Pulmonary artery endothelial cell (primary cell): Measurements from ENCODE around the gene TMEM26. TPM values are rescaled to one million over a fixed set of nuclear protein-coding genes. Genes with fewer than 3 reads are reported as not detected.
A peak's percentile ranks its signal among the peaks of the same experiment; 100 is the strongest.

Source experiments
- DNase-seq: peaks from one replicate; pipeline ENCODE4 v3.0.0-alpha.2; 2011; ENCODE audit warnings: low read depth, low spot score
- total RNA-seq: library from RNA; depleted of rRNA; stranded (reverse); fragments of >200 nt; gene quantifications from 2 replicates; pipeline ENCODE4 v1.2.3, GENCODE V29; 2014

TMEM26 gene
- total RNA-seq, result 0.14 and 0.26 TPM in 2 replicates

DNA sequence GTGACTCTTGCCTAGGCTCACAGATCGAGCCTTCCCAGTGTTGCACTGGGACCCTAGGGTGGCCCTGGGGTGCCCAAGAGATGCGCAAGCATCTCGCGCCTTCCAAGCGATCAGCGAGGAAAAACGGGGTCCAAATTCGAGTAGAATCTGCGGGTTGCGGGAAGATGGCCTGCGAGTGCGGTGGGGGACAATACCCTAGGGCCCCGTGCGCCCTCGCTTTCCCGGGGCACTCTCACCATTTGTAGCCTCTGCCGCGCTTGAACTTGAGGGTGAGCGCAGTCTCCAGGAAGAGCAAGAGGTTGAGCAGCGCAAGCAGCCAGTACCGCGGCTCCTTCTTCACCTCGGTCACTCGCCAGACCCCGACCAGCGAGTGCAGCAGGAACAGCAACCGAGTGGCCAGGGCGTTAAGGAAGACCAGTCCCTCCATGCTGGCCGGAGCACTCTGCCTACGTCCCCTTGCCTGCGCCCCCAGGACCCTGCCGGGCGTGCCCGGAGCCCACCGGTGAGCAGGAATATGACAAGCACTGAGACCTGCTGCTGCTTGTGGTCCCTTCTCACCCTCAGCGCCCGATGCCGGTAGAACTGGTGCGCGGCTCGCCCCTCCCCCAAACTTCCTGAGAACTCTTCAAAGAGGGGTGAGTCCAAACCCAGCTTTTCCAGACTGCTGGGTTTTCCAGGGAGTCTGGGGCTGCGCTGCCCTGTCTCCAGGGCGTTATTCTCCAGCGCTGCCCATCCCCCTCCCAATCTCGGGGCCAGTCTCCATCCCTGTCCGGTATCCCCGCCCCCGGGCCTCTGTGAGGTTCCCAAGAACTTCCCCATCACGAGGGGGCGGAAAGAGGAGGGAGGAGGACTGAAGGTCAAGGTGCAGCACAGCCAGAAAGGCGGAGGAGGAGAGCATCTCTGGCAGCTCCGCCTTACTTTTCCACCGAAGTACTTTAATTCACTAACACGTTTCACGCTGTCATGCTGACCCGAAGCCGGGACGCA, at the start of gene TMEM26:
TSS of gene TMEM26 (minus strand) at position 727 of the 987 bp plus-strand sequence. CDS start at position 427, 300 bp downstream.
- no peak for DNase-seq

DNA sequence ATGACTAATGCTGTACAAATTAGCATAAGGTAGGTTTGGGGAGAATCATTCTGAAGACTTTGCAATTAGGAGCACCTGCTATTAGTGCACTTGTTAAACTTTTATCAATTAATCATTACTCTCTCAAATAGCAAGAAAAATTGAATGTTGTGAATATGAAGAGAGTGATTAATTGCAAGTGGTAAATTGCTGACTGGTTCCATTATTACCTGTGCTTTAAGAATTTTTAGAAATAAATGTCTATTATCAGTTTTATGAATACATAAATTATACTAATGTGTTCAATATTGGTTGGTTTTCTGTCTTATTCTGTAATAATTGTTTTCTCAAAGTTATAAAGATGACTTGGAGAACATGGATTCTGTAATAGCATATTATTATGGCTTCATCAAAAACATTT, 47.3 kb upstream of the TMEM26 start:
- DNase-seq, result no peak

DNA sequence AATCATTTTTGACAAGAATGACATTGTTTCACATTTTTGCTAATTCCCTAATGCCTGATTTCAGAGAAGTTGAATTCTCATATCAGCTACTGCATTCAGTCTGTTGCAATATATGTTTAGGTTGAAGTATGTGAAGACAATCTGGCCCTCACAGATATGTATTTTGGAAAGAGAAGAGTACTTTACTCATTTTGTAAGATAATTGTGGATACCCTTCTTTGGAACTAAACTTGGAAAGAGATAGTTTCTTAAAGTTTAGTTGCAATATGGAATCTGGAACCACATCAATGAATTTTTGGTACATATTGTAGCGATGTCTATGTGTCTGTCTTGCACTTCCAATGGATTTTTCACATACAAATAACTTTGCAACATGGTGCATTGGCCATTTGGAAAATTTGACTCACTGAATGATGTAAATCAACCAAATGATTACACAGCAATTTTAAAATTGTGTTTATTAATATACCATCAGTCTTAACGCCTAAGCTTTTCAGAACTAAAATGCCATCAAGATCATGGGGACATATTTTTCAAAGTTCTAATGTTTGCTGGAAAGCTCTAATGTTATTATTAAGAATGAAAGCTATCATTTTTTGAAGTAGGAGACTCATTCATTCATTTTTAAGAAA, 39.3 kb upstream of the TMEM26 start:
- no peak for DNase-seq

DNA sequence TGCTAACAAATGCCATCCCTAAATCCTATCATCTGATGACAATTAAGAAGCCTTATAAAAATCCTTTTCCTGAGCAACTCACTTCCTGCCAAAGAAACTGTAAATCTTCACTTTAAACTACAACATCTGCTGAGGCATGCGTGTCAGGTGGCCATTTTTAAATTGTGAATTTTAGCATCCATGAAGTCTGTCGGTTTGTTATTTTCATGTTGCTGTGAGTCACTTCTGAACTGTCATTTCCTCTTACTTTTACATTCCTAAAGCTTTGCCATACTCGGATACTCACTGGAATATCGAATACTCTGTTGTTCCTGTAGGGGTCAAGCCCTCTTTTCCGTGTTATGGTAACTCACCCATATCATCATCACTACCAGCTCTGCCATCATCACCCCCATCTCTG, 34.3 kb upstream of the TMEM26 start:
- DNase-seq, result no peak

DNA sequence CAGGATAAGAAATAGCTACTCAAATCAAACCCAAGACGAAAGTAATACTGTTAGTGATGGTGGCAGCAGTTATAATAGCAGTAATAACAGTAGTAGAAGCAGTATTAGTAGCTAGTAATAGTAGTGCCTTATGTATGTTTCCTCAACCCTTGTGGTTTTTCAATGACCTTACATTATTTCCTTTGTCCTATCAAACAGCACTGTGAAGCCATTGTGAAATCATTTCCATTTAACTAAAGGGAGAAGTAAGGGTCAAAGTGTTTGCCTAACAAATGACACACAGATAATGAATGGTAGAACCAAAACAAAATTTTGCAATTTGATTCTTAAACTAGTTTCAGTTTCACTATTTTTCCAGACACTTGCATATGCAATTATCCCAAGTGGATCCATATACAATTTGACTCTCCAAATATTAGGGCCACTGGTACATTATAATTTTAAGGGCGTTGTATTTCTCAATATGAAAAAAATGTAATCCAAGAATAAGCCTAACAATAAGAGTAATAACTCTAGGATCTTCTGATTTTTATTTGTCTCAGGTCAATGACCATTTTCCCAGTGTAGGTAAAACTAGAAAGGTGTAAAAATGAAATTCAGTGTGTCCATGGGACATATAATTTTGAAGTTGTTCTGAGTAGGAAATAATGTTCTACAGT, 33.7 kb upstream of the TMEM26 start:
- no peak for DNase-seq

GRCh38 chr10:61486251-61486650, 33.1 kb upstream of the TMEM26 start:
- no peak for DNase-seq

- DNase-seq, result no peak
These were observed 28.4 kb upstream of the TMEM26 start for GRCh38 chr10:61481597-61481996.

DNA sequence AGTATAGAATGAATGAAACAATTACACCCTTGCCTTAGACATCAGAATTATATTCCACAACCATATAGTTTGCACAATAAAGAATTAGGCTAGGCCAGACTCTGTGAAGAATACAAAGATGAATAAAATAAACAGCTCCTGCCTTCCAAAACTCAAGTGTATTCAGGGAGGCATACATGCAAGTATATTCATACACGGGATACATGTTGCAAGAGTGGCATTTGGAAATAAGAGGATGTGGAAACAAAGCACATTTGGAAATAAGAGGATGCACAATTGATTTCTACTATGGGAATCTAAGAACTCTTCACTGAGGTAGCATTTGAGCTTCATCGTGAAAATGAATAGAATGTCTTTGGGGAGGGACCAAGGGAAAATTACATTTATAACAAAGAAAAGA, 27.0 kb upstream of the TMEM26 start:
- DNase-seq, result no peak

- DNase-seq, result no peak
These were observed 25.6 kb upstream of the TMEM26 start for GRCh38 chr10:61478621-61479312.

DNA sequence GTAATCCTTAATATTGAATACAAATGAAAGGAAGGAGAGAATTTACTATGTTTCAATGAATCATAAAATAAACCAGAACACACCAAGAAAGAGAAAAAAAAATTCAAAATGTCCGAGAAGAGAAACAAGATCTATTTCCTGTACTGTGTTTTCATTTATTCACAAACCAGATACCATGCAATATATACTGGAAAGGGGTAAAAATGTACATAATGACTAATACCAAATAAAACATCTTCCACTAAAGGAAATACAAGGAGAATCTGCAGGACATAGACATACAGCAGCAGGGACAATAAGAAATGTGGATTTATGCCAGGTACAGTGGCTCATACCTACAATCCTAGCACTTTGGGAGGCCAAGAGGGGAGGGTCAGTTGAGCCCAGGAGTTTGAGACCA, 24.3 kb upstream of the TMEM26 start:
- DNase-seq, result no peak

- no peak for DNase-seq
These were observed 23.3 kb upstream of the TMEM26 start for GRCh38 chr10:61476529-61476928.

DNA sequence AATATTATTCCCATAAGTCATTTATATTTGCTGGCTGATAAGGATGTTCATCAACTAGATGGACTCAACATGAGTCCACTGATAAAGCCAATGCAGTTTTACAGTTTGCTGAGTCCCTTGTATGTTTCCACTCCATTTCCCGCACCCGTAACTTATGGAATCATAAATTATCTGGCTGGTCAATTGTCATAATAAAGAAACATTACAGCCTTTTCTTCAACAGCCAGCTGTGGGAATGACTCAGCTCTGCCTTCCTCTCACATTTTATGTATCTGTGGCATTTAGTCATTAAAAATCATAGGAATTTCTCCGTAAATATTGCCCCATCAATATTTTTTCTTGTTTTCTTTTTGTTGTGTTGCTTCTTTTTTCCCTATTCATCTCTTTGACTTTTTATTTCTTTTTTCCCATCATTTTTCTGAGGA, 22.3 kb upstream of the TMEM26 start:
- DNase-seq, result peak; percentile 29

DNA sequence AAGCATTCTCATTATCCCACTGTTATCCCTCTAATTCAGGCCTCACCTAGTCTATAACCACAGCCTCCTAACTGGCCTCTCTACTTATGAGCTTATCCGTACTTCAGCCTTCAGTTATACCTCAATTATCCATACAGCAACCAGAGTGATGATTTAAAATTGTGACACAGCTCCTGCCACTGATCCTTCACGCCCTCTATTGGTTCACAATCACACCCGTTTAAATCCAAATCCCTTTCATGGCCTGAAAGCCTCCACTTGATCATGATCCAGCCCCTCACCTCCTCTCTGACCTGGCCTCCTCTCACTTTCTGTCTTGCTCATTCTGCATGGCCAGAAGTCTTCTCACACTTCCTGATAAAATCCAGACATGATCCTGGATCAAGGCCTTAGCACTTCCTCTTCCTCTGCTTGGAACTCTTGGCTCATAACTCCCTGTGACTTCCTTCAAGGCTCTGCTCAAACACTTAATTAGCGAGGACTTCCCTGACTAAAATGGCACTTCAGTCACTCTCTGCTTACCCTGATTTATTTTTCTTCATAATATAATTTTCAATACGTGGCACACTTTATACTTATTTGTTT, 19.0 kb upstream of the TMEM26 start:
- no peak for DNase-seq

DNA sequence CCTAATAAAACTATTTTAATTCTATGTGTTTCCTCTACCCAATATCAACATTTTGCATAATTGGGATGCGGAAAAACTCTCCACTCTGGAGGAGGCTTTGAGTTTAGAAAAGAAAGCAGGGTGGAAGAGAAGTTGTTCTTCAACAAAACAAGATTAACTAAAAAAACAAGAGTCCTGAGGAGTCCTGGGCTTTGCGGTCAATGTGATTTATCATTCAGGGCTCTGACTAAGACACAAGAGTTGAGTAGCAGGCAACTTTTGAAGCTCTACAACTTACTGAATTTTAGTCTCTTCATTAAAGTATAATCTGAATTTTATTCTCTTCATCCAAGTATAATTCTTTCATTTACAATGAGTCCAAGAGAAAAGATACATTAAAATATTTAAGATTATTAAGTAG, 18.3 kb upstream of the TMEM26 start:
- no peak for DNase-seq

DNA sequence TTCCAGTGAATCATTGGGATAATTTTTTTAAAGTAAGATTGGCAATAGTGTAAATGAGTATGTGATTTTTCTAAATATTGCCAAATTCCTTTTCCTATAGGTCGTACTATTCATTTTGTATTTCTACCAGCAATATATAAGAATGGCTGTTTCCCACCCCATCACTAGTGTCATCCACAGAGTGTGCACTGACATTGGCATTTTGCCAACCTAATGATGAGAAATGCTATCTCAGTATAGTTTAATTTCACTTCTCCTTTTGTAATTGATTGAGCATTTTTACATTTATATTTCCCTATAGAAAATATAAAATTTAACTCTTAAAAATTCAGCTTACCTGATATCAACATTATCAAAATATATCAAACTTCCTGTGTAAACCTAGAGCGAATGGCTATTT, 17.6 kb upstream of the TMEM26 start:
- no peak for DNase-seq

DNA sequence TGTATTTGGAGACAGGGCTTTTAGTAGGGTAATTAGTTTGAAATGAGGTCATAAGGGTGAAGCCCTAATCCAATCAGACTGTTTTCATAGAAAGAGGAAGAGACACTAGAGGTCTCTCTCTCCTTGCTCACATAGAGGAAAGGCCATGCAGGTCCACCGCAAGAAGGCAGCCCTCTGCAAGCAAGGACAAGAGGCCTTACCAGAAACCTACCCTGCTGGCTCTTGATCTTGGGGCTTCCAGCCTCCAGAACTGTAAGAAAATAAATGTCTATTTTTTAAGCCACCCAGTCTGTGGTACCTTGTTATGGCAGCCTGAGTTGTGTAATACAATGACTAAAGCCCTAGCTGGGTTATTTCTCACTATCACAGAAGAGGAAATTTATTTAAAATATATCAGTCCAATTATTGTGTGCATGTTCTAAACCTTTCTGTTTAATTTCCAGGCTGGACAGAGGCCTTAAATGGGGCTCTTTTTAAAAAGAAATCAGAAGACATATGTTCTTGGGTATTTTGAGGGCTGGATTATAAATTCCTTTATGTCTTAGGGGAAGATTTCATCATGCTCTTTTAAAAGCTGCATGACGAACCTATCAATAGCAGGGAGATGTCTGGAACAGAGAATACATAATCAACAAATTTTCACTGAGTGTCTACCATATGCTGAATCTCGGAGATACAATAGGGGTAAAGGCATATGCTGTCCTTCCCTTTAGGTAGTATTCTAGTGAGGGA, 12.9 kb upstream of the TMEM26 start:
- DNase-seq, result no peak

DNA sequence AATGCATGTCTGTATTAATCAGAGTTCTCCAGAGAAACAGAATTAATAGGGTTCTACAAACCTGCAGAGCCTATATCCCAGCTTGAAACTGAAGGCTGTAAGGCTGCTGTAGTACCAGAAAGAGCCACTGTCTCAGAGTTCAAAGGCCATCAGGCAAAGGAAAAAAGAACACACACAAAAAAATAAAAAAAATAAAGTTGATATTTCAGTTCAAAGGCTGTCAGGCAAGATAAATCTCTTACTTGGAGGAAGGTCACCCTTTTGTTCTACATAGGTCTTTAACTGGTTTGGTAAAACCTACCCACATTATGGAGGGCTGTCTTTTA, 12.0 kb upstream of the TMEM26 start:
- no peak for DNase-seq

GRCh38 chr10:61464461-61465170, 11.4 kb upstream of the TMEM26 start:
- DNase-seq, result peak; percentile 30

GRCh38 chr10:61463035-61463909, 10.1 kb upstream of the TMEM26 start:
- no peak for DNase-seq
